ENCODE results near the gene WDR62. TPM values are rescaled to one million over a fixed set of nuclear protein-coding genes. Genes with fewer than 3 reads are reported as not detected.
"Not testable (repeated sequence)": the region's sequence is repeated elsewhere in the genome, so short reads cannot be mapped to it uniquely, and the experiment has no call there.

The WDR62 gene
- total RNA-seq, 1 donor from 2014 or later: 28.7 TPM

- intact Hi-C loops (cut with micrococcal nuclease); ATAC-seq; DNase-seq: not testable (repeated sequence)
These were observed 14.3 kb downstream of the WDR62 start for GRCh38 chr19:36068810-36069499.

DNA sequence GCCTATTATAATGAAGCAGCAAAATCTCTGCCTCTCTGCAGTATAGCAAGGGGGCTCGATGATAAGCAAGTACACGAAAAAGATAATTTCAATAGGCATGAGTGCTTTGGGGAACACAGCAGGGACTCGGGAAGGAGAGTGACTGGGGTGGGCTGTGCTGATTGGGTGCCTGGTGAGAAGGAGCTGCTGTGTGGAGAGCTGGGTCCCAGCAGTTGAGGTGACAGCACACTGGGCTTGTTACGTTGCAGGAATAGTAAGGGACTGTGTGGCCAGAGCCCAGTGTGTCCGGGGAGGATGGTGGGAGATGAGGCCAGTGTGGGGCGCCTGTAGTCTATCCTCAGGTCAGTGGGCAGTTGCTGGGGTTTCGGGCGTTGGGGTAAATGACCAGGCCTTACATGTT is 17.4 kb downstream of the WDR62 start:
- DNase-seq (no peak), ATAC-seq (no peak)
- intact Hi-C loops (cut with micrococcal nuclease): no loop called here

GRCh38 chr19:36073121-36073876 is 18.6 kb downstream of the WDR62 start:
- no peak for DNase-seq
- intact Hi-C loops (cut with micrococcal nuclease): no loop called here
- no peak for ATAC-seq

GRCh38 chr19:36079389-36079945 is 24.8 kb downstream of the WDR62 start:
- intact Hi-C loops (cut with micrococcal nuclease): no loop called here
- no peak for ATAC-seq
- no peak for DNase-seq

DNA sequence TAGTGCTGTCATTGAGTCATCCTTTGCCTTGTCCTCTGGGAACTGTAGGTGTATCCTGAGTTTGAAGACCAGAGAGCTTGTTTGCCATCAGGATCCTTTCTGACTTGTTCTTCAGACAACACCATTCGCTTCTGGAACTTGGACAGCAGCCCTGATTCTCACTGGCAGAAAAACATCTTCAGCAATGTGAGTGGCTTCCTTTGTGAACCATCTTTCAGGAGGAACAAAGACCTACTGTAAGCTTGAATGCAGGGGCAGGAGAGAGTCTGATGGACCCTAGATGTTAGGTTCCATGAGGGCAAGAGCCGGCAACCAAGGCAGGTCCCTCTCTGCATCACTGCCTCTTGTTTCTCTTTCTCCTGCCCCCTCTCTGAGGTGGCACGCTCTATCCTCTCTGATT is 26.7 kb downstream of the WDR62 start:
- intact Hi-C loops (cut with micrococcal nuclease): no loop called here
- ATAC-seq (no peak), DNase-seq (no peak)

- intact Hi-C loops (cut with micrococcal nuclease): no loop called here
- ATAC-seq: no peak
- DNase-seq: no peak
These were observed 27.2 kb downstream of the WDR62 start for GRCh38 chr19:36081894-36082293.

DNA sequence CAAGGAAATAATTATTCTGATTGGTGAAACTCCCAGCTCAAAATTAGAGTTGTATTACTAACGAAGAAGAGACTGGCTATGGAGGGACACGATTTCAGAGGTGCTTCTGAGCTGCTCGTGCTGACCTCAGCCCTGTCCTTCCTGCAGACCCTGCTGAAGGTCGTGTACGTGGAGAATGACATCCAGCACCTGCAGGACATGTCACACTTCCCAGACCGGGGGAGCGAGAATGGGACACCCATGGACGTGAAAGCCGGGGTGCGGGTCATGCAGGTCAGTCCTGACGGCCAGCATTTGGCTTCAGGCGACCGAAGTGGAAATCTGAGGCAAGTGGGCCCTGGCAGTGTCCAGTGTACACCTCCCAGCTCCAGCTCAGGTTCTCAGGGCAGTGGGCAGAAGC is 28.2 kb downstream of the WDR62 start:
- ATAC-seq (no peak), DNase-seq (no peak)
- intact Hi-C loops (cut with micrococcal nuclease): no loop called here

- ATAC-seq (no peak), DNase-seq (no peak)
- intact Hi-C loops (cut with micrococcal nuclease): no loop called here
These were observed 29.7 kb downstream of the WDR62 start for GRCh38 chr19:36084231-36085009.

- intact Hi-C loops (cut with micrococcal nuclease): no loop called here
- ATAC-seq (no peak), DNase-seq (no peak)
These were observed 31.6 kb downstream of the WDR62 start for GRCh38 chr19:36086326-36086725.

GRCh38 chr19:36089847-36090246 is 35.1 kb downstream of the WDR62 start:
- ATAC-seq: no peak
- intact Hi-C loops (cut with micrococcal nuclease): no loop called here
- no peak for DNase-seq

DNA sequence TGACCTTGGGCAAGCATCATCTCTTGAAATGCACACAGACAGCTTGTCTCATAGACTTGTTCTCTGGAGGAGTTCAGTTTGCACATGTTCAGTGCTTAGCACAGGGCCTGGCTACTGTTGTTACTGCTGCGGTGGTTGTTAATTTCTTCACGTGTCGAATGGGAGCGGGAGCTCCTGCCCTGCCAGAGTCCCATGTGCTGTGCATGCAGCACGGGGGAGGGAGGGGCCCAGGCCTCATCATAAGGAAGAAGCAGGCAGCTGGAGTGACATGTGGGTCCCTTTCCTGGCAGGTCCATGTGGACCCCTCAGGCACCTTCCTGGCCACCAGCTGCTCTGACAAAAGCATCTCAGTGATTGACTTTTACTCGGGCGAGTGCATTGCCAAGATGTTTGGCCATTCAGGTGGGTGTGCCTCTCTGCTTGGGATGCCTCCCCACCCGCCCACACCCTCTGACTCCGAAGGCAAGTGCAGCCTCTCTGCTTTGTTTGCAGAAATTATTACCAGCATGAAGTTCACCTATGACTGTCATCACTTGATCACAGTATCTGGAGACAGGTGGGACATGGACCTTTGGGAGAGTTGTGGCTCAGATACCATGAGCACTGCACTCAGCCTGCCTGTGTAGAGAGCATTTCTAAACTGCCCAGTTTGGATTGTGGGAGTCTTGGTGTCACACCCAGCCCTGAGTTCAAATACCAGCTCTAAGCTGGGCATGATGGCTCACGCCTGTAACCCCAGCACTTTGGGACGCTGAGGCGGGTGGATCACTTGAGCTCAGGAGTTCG is 36.4 kb downstream of the WDR62 start:
- DNase-seq: no peak
- intact Hi-C loops (cut with micrococcal nuclease): no loop called here
- ATAC-seq: no peak

GRCh38 chr19:36092566-36092965 is 37.9 kb downstream of the WDR62 start:
- intact Hi-C loops (cut with micrococcal nuclease): no loop called here
- no peak for DNase-seq

DNA sequence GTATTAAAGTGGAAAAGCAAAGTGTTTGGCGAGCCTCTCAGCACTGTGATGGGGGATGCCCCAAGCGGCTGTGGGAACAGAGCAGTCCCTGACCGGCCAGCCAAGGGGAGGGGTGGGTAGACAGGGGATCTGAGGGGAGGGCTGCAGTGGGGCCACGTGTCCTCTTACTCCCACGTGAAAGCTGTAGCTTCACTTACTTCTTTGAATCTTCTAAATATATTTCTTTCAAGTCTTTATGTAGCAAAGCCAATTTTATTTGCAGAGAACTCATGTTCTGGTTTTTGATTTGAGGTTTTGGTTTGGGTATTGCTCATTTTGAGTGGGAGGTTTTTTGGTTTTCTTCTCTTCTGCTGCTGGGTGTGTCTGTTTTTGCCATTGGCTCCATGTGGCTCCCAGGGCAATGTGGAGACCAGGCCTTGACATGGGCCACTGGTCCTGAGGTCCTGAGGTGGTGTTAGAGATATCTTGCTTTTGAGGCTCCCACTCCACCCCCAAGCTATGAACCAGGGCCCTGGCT is 38.5 kb downstream of the WDR62 start:
- intact Hi-C loops (cut with micrococcal nuclease): no loop called here
- no peak for DNase-seq
- ATAC-seq: no peak

More at GRCh38 chr19:36092566-36092965, 37.9 kb downstream of the WDR62 start:
- ATAC-seq: no peak

- peak; percentile 41 for DNase-seq
- intact Hi-C loops (cut with micrococcal nuclease): no loop called here
- ATAC-seq: peak; percentile 91
These were observed 39.0 kb downstream of the WDR62 start for GRCh38 chr19:36093687-36094086.

- ATAC-seq (no peak), DNase-seq (no peak)
- intact Hi-C loops (cut with micrococcal nuclease): no loop called here
These were observed 42.3 kb downstream of the WDR62 start for GRCh38 chr19:36097036-36097435.

GRCh38 chr19:36099166-36099785 is 44.6 kb downstream of the WDR62 start:
- DNase-seq (peak; percentile 40), ATAC-seq (peak; percentile 10)
- intact Hi-C loops (cut with micrococcal nuclease): no loop called here

DNA sequence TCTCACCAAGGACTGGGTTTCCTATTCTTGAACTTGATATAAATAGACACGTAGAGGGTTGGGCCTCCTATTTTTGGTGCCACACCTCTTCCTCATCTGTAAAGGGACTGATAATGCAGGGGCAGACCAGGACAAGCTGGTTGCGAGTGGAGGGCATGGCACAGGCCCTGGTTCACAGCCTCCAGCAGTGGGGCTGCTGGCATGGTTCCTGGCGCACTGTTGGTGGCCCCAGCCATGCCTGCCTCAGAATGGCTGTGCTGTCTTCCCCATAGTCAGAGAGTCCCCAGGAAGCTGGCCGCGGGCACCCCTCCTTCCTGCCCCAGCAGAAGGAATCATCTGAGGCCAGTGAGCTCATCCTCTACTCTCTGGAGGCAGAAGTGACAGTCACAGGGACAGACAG is 45.8 kb downstream of the WDR62 start:
- DNase-seq (peak; percentile 89), ATAC-seq (peak; percentile 93)
- intact Hi-C loops (cut with micrococcal nuclease): no loop called here

GRCh38 chr19:36101550-36102327 is 47.0 kb downstream of the WDR62 start:
- intact Hi-C loops (cut with micrococcal nuclease): no loop called here
- DNase-seq (no peak), ATAC-seq (no peak)

All from left ventricle myocardium superior (tissue), 1 donor.